K562 (cell line): ENCODE measurements around the gene PIBF1.

Source experiments
- BCL6 ChIP-seq: fragments of 250-450 bp; sonication (Bioruptor Pico); IDR thresholded peaks from 2 replicates; pipeline ENCODE4 v1.4.0; 2020
- CBX3 ChIP-seq, 2 experiments: IDR thresholded peaks; 1 replicate in 1 of 2; 2 replicates in 1 of 2; pipeline ENCODE4 v1.6.1; 2012; ENCODE audit warnings: inconsistent platforms in 2 of 2, low read length in 2 of 2, borderline replicate concordance in 1 of 2, control low read depth in 1 of 2
- CREM ChIP-seq: IDR thresholded peaks from 2 replicates; pipeline ENCODE4 v1.6.1; 2014; ENCODE audit warnings: antibody characterized with exemption, low read depth
- CTCF ChIP-seq, 3 experiments: IDR thresholded peaks in 2 of 3; conservative IDR thresholded peaks in 1 of 3; 2 replicates each; pipeline ENCODE4 v1.5.1; 2011 to 2012; ENCODE audit warnings: low read length in 3 of 3, mild to moderate bottlenecking in 3 of 3, control low read depth in 2 of 3, improper control_type of control experiment in 1 of 3, inconsistent platforms in 1 of 3, low read depth in 1 of 3, mixed read lengths in 1 of 3, moderate library complexity in 1 of 3; ENCODE audit not compliant: insufficient read depth in 2 of 3
- GTF2B ChIP-seq: IDR thresholded peaks from 2 replicates; pipeline ENCODE4 v1.6.1; 2011; ENCODE audit not compliant: insufficient read length; ENCODE audit errors: extremely low read depth
- TEAD4 ChIP-seq, 2 experiments: sonication (generic) in 1 of 2; formaldehyde crosslinking in 1 of 2; IDR thresholded peaks; 2 replicates each; pipeline versions ENCODE4 v1.6.1 to v1.8.0; 2012 to 2022; ENCODE audit warnings: borderline replicate concordance in 1 of 2, inconsistent platforms in 1 of 2, low read length in 1 of 2, mild to moderate bottlenecking in 1 of 2, missing genetic modification reagents in 1 of 2

DNA sequence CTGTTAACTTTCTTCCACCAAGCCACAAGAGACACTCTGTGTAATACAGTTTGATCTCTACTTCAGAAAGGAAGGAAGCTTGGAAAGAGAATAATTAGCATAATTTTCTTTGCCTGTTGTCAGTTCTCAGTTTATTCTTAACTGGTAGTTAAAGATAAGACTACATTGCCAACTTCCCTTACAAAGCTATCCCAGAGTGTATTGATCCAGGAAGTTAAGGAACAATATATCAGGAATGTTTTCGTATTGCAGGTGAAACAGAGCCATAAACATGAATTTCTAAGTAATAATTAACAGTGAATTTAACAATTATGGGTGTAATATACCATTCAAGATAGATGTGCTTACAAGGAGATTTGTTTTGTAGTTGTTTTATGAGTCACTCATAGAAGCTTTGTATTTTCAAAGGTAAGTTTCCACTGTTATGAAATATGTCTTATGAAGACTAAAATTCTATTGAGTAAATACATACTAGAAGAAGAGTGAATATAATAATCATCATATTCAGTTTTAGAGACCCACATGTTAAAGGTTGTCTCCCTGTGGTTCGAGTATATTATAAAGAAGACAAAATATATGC is 188.5 kb downstream of the PIBF1 start:
- no peak for TF ChIP-seq TEAD4 (IDR thresholded peaks at IDR 0.05; ENCODE audit: low read length)
- TF ChIP-seq TEAD4 (CRISPR knock-in tag; IDR thresholded peaks at IDR 0.05; ENCODE audit: borderline replicate concordance) = no peak
- TF ChIP-seq CBX3 (IDR thresholded peaks at IDR 0.05; ENCODE audit: borderline replicate concordance in 1 of 2, low read length in 2 of 2) = no peak
- no peak for TF ChIP-seq GTF2B
- TF ChIP-seq CTCF (IDR thresholded peaks at IDR 0.05 in 2 of 3, conservative IDR thresholded peaks at IDR 0.05 in 1 of 3; ENCODE audit: insufficient read depth in 2 of 3, low read depth in 1 of 3, low read length in 3 of 3) = no peak
- TF ChIP-seq BCL6 (CRISPR knock-in tag) = no peak
- TF ChIP-seq CREM = no peak
